Measurements from ENCODE around the gene CSTF1. TPM values are rescaled to one million over a fixed set of nuclear protein-coding genes. Genes with fewer than 3 reads are reported as not detected.

Gene CSTF1
- total and polyA plus RNA-seq, 2 of the 8 experiments (the other 6 are each of a cell fraction or from before 2014, with no cell fraction given) = 59.4 to 83.5 TPM

DNA sequence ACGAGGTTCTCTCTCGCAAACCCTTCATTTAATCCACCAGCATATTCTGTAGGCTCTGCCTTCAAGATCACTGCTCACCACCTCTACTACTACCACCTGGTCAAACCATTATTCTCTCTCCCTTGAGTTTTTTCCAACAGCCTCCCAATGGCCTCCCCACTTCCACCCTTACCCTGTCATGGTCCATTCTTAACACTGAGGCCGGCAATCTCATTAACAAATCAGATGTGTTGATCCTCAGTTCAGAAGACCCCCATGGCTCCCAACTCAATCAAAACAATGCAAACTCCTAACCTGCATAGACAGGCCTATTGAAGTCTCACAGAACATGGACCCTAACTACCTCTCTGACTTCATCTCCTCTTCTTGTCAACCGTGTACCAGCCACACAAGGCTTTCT, 2.6 kb upstream of the CSTF1 start:
- no peaks in the 10 kb centered on the region for H3K27me3 ChIP-seq (replicated peaks in 1 of 4; ENCODE audit: control insufficient read depth in 3 of 4, extremely low read depth in 1 of 4, insufficient read depth in 3 of 4, low read length in 3 of 4)
- H3K14ac ChIP-seq (ENCODE audit: insufficient read length) = no peak overlapping the region
- DNase-seq (ENCODE audit: low read depth in 1 of 2, low spot score in 2 of 2) (no peak), FAIRE-seq (no peak)
- H2BK5ac ChIP-seq (ENCODE audit: low read depth, low read length) = no peak overlapping the region
- no peak overlapping the region for H2BK20ac ChIP-seq (ENCODE audit: low read length)
- H3K4me1 ChIP-seq (replicated peaks in 1 of 4; ENCODE audit: control insufficient read depth in 3 of 4, insufficient read depth in 4 of 4, low read length in 3 of 4) = peaks cover 3 to 7% (median 4%) of the 10 kb centered on the region in 4 experiments; a peak in 5 of 7 replicates
- H2BK12ac ChIP-seq (ENCODE audit: low read depth, low read length) = no peak overlapping the region
- no peak overlapping the region for H2BK15ac ChIP-seq (ENCODE audit: low read length)
- H4K5ac ChIP-seq (ENCODE audit: insufficient read length, low read depth, low read length) = no peak overlapping the region
- ChIA-PET POLR2A (ENCODE audit: partially characterized antibody) (no interaction called here), CTCF (ENCODE audit: partially characterized antibody) (no interaction called here)
- H3K36me3 ChIP-seq (ENCODE audit: control insufficient read depth in 2 of 4, insufficient read depth in 4 of 4, low read length in 3 of 4) = peaks cover 8 to 45% (median 36%) of the 10 kb centered on the region in 4 experiments; a peak in 7 of 8 replicates
- no peak overlapping the region; a peak in 1 of 4 replicates for H3K4me2 ChIP-seq (ENCODE audit: insufficient read depth in 1 of 2, low read depth in 2 of 2, low read length in 2 of 2)
- no peak overlapping the region for H4K91ac ChIP-seq (replicated peaks; ENCODE audit: insufficient read length, low read length)
- peaks cover 28 to 81% of the 10 kb centered on the region in 2 experiments for H3K79me2 ChIP-seq (ENCODE audit: control insufficient read depth in 1 of 2, insufficient read depth in 2 of 2, low read length in 2 of 2)
- H3K4me3 ChIP-seq (ENCODE audit: extremely low read depth in 1 of 4, insufficient read depth in 2 of 4, low read depth in 3 of 4, low read length in 4 of 4) = no peak overlapping the region
- H4K20me1 ChIP-seq (replicated peaks in 1 of 2; ENCODE audit: control insufficient read depth in 1 of 2, insufficient read depth in 2 of 2, low read length in 2 of 2) = peaks cover 1 to 12% of the 10 kb centered on the region in 2 experiments
- no peak overlapping the region for H2BK120ac ChIP-seq (replicated peaks; ENCODE audit: low read depth, low read length)
- no peak overlapping the region for H3K18ac ChIP-seq (ENCODE audit: extremely low read depth, low read length)
- 93% methylated on average over 4 of the region's 4 CpGs; no CpG with 5 or more reads in 1 of the 2 experiments for WGBS, 2 experiments (ENCODE audit: extremely low coverage in 1 of 2, insufficient coverage in 1 of 2, insufficient read length in 1 of 2, insufficient replicate concordance in 2 of 2, low coverage in 1 of 2, low lambda C conversion rate in 2 of 2, missing lambda C conversion rate in 1 of 2)
- H3K9ac ChIP-seq (replicated peaks in 1 of 4; ENCODE audit: extremely low read depth in 1 of 4, low read depth in 3 of 4, low read length in 3 of 4) = no peak overlapping the region
- no peak overlapping the region for H3K27ac ChIP-seq (ENCODE audit: low read depth, low read length)
- H3K9me3 ChIP-seq (ENCODE audit: insufficient read depth in 2 of 2, low read depth in 1 of 2, low read length in 1 of 2) = no peaks in the 10 kb centered on the region
- no peak overlapping the region for H3K4ac ChIP-seq (replicated peaks; ENCODE audit: insufficient read length, low read depth, low read length)
- H2AK5ac ChIP-seq (ENCODE audit: low read depth, low read length) = no peak overlapping the region
- peaks cover 3% of the 10 kb centered on the region for H3K23me2 ChIP-seq (ENCODE audit: low read depth, low read length)
- peaks cover 14% of the 10 kb centered on the region for H3K79me1 ChIP-seq (ENCODE audit: low read depth, low read length)
- H4K8ac ChIP-seq (ENCODE audit: extremely low read depth, insufficient read depth, low read length) = no peak overlapping the region
- H2AFZ ChIP-seq (ENCODE audit: low read length) = no peak overlapping the region
- no peak overlapping the region for H3K23ac ChIP-seq (ENCODE audit: insufficient read length)
- H3K56ac ChIP-seq (replicated peaks; ENCODE audit: insufficient read length, low read depth, low read length) = no peak overlapping the region
- TF ChIP-seq HDAC6 (IDR thresholded peaks at IDR 0.05; ENCODE audit: low read depth, low read length) (no peak), TAF1 (IDR thresholded peaks at IDR 0.05; ENCODE audit: low read depth, low read length) (no peak), SP4 (IDR thresholded peaks at IDR 0.05; ENCODE audit: low read length) (no peak), KDM4A (IDR thresholded peaks at IDR 0.05; ENCODE audit: low read depth, low read length, severe bottlenecking) (no peak), CHD1 (IDR thresholded peaks at IDR 0.05; ENCODE audit: low read depth, low read length) (no peak), CTBP2 (IDR thresholded peaks at IDR 0.05; ENCODE audit: borderline replicate concordance, insufficient read depth, insufficient read length, low read length) (no peak), JUN (IDR thresholded peaks at IDR 0.05; ENCODE audit: low read depth, low read length) (no peak), ASH2L (IDR thresholded peaks at IDR 0.05; ENCODE audit: low read length) (no peak), CBX5 (IDR thresholded peaks at IDR 0.05; ENCODE audit: low read depth, low read length) (no peak), KDM5A (IDR thresholded peaks at IDR 0.05; ENCODE audit: low read length) (no peak), ZNF274 (IDR thresholded peaks at IDR 0.05; ENCODE audit: borderline replicate concordance, extremely low read depth, low read length) (no peak), POLR2AphosphoS5 (IDR thresholded peaks at IDR 0.05; ENCODE audit: low read depth, low read length) (no peak)
- TF ChIP-seq, protein P1, sequence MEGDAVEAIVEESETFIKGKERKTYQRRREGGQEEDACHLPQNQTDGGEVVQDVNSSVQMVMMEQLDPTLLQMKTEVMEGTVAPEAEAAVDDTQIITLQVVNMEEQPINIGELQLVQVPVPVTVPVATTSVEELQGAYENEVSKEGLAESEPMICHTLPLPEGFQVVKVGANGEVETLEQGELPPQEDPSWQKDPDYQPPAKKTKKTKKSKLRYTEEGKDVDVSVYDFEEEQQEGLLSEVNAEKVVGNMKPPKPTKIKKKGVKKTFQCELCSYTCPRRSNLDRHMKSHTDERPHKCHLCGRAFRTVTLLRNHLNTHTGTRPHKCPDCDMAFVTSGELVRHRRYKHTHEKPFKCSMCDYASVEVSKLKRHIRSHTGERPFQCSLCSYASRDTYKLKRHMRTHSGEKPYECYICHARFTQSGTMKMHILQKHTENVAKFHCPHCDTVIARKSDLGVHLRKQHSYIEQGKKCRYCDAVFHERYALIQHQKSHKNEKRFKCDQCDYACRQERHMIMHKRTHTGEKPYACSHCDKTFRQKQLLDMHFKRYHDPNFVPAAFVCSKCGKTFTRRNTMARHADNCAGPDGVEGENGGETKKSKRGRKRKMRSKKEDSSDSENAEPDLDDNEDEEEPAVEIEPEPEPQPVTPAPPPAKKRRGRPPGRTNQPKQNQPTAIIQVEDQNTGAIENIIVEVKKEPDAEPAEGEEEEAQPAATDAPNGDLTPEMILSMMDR (IDR thresholded peaks at IDR 0.05; ENCODE audit: control extremely low read depth in 1 of 3, insufficient read depth in 1 of 3, low read depth in 1 of 3, low read length in 3 of 3) = no peak
